DOHH2 (cell line): ENCODE measurements around the gene PHF20.

Experiments
- H3F3A ChIP-seq: fragments of 200-600 bp; sonication (generic), shearing (Covaris generic); 2 replicates; pipeline ENCODE4 v1.6.0; 2016; ENCODE audit warnings: antibody characterized with exemption, mild to moderate bottlenecking; ENCODE audit not compliant: control insufficient read depth, insufficient read depth
- H3K27ac ChIP-seq: fragments of 200-600 bp; sonication (generic); 2 replicates; pipeline ENCODE4 v1.5.1; 2014; ENCODE audit warnings: low read depth, mild to moderate bottlenecking, low read length, moderate library complexity
- H3K27me3 ChIP-seq: fragments of 200-600 bp; sonication (generic); 2 replicates; pipeline ENCODE4 v1.6.1; 2014; ENCODE audit warnings: mild to moderate bottlenecking, low read length, mixed read lengths; ENCODE audit not compliant: control insufficient read depth
- H3K36me3 ChIP-seq: fragments of 200-600 bp; sonication (generic); 2 replicates; pipeline ENCODE4 v1.6.1; 2014; ENCODE audit warnings: mild to moderate bottlenecking, low read length, moderate library complexity, mixed read lengths; ENCODE audit not compliant: control insufficient read depth
- H3K4me1 ChIP-seq: fragments of 200-600 bp; sonication (generic); 2 replicates; pipeline ENCODE4 v1.6.1; 2014; ENCODE audit warnings: mild to moderate bottlenecking, low read length, mixed read lengths; ENCODE audit not compliant: control insufficient read depth
- H3K4me2 ChIP-seq: fragments of 200-600 bp; sonication (generic); 2 replicates; pipeline ENCODE4 v1.6.0; 2014; ENCODE audit warnings: mild to moderate bottlenecking, low read length, moderate library complexity
- H3K4me3 ChIP-seq: fragments of 200-600 bp; sonication (generic); 2 replicates; pipeline ENCODE4 v1.5.1; 2014; ENCODE audit warnings: mild to moderate bottlenecking, low read length, mixed read lengths
- H3K79me2 ChIP-seq: fragments of 200-600 bp; sonication (generic); 2 replicates; pipeline ENCODE4 v1.6.1; 2014; ENCODE audit warnings: mild to moderate bottlenecking, low read length, mixed read lengths; ENCODE audit not compliant: control insufficient read depth
- H3K9me2 ChIP-seq: fragments of 200-600 bp; sonication (generic); replicated peaks from 2 replicates; pipeline ENCODE4 v1.6.1; 2014; ENCODE audit warnings: mild to moderate bottlenecking, low read length, mixed read lengths; ENCODE audit not compliant: control insufficient read depth
- H3K9me3 ChIP-seq: fragments of 200-600 bp; sonication (generic); 2 replicates; pipeline ENCODE4 v1.6.1; 2014; ENCODE audit warnings: antibody characterized with exemption, low read length, mixed read lengths; ENCODE audit not compliant: control insufficient read depth, insufficient read depth
- H4K20me1 ChIP-seq: fragments of 200-600 bp; sonication (generic); 2 replicates; pipeline ENCODE4 v1.6.0; 2014; ENCODE audit warnings: low read depth, mild to moderate bottlenecking, antibody characterized with exemption, low read length, moderate library complexity; ENCODE audit not compliant: control insufficient read depth, insufficient read depth
- EZH2phosphoT487 ChIP-seq: fragments of 200-600 bp; sonication (generic); IDR thresholded peaks from 2 replicates; pipeline ENCODE4 v1.6.1; 2017; ENCODE audit warnings: borderline replicate concordance, mild to moderate bottlenecking, antibody characterized with exemption, low read length, moderate library complexity, mixed read lengths
- TF ChIP-seq, protein P1 (sequence below): fragments of 200-600 bp; sonication (generic); IDR thresholded peaks from one replicate; pipeline ENCODE4 v1.5.1; 2014; ENCODE audit warnings: antibody characterized with exemption, mild to moderate bottlenecking, low read depth, low read length; ENCODE audit not compliant: poor library complexity, severe bottlenecking

The PHF20 gene

DNA sequence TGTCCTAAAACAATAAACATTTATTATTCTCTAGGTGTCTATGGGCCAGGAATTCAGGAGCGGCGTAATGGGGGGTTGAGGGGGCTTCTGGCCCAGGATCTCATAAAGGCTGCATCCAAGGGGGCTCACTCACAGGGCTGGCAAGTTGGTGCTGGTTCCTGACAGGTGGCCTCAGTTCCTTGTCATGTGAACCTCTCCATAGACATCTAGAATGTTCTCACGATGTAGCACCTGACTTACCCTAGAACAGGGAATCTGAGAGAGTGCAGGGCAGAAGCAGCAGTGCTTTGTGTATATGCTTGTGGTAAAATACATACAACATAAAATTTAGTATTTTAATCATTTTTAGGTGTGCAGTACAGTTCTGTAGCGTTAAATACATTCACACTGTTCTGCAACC is 57.1 kb downstream of the PHF20 start:
- no peak overlapping the region for H3K4me2 ChIP-seq
- no peak overlapping the region for H3K27ac ChIP-seq
- H3K79me2 ChIP-seq, result peaks cover 12% of the 10 kb centered on the region
- no peaks in the 10 kb centered on the region for H3K9me3 ChIP-seq
- H3K36me3 ChIP-seq, result peaks cover 4% of the 10 kb centered on the region; the same call in 1 of the 2 replicates
- H3K4me3 ChIP-seq, result no peak overlapping the region
- no peak for TF ChIP-seq EZH2phosphoT487
- TF ChIP-seq, protein P1, sequence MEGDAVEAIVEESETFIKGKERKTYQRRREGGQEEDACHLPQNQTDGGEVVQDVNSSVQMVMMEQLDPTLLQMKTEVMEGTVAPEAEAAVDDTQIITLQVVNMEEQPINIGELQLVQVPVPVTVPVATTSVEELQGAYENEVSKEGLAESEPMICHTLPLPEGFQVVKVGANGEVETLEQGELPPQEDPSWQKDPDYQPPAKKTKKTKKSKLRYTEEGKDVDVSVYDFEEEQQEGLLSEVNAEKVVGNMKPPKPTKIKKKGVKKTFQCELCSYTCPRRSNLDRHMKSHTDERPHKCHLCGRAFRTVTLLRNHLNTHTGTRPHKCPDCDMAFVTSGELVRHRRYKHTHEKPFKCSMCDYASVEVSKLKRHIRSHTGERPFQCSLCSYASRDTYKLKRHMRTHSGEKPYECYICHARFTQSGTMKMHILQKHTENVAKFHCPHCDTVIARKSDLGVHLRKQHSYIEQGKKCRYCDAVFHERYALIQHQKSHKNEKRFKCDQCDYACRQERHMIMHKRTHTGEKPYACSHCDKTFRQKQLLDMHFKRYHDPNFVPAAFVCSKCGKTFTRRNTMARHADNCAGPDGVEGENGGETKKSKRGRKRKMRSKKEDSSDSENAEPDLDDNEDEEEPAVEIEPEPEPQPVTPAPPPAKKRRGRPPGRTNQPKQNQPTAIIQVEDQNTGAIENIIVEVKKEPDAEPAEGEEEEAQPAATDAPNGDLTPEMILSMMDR, result no peak
- no peaks in the 10 kb centered on the region for H3F3A ChIP-seq
- no peaks in the 10 kb centered on the region for H3K4me1 ChIP-seq
- no peaks in the 10 kb centered on the region for H3K27me3 ChIP-seq
- no peaks in the 10 kb centered on the region for H3K9me2 ChIP-seq
- H4K20me1 ChIP-seq, result no peaks in the 10 kb centered on the region

DNA sequence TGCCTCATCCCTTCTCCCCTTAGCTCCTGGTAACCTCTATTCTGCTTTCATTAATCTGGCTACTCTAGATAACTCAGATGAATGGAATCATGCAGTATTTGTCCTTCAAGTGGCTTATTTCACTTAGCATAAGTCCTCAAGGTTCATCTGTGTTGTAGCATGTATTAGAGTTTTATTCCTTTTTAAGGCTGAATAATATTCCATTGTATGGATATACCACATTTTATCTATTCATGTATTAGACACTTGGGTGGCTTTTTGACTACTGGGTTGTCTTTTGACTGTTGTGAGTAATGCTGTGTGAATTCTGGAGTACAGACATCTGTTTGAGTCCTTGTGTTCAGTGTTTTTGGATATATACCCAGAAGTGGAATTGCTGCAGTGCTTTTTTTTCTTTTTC is 58.4 kb downstream of the PHF20 start:
- Histone ChIP-seq H4K20me1 (no peaks in the 10 kb centered on the region), H3K27ac (no peak overlapping the region), H3K4me2 (no peak overlapping the region), H3K9me3 (no peaks in the 10 kb centered on the region), H3F3A (no peaks in the 10 kb centered on the region), H3K4me3 (no peak overlapping the region), H3K9me2 (no peaks in the 10 kb centered on the region), H3K27me3 (no peaks in the 10 kb centered on the region), H3K36me3 (peaks cover 4% of the 10 kb centered on the region; the same call in 1 of the 2 replicates), H3K79me2 (peaks cover 12% of the 10 kb centered on the region), H3K4me1 (no peaks in the 10 kb centered on the region)
- TF ChIP-seq EZH2phosphoT487, result no peak
- TF ChIP-seq, protein P1, result no peak

DNA sequence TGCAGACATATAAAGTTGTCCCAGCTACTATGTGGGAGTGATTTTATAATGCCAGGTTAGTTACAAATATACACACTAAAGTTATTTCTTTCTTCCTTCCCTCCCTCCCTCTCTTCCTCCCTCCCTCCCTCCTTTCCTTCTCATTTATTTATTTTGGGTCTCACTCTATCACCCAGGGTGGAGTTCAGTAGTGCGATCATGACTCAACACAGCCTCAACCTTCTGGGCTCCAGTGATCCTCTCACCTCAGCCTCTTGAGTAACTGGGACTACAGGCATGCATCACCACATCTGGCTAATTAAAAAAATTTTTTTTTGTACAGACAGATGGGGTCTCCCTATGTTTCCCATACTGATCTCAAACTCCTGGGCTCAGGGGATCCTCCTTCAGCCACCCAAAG is 59.2 kb downstream of the PHF20 start:
- H4K20me1 ChIP-seq, result no peaks in the 10 kb centered on the region
- H3K36me3 ChIP-seq, result peaks cover 4% of the 10 kb centered on the region; the same call in 1 of the 2 replicates
- H3F3A ChIP-seq, result no peaks in the 10 kb centered on the region
- no peaks in the 10 kb centered on the region for H3K9me2 ChIP-seq
- no peaks in the 10 kb centered on the region for H3K9me3 ChIP-seq
- no peaks in the 10 kb centered on the region for H3K4me1 ChIP-seq
- H3K4me3 ChIP-seq, result no peak overlapping the region
- TF ChIP-seq, protein P1, result no peak
- no peak for TF ChIP-seq EZH2phosphoT487
- no peak overlapping the region for H3K27ac ChIP-seq
- no peak overlapping the region for H3K4me2 ChIP-seq
- H3K79me2 ChIP-seq, result peaks cover 12% of the 10 kb centered on the region
- H3K27me3 ChIP-seq, result no peaks in the 10 kb centered on the region

DNA sequence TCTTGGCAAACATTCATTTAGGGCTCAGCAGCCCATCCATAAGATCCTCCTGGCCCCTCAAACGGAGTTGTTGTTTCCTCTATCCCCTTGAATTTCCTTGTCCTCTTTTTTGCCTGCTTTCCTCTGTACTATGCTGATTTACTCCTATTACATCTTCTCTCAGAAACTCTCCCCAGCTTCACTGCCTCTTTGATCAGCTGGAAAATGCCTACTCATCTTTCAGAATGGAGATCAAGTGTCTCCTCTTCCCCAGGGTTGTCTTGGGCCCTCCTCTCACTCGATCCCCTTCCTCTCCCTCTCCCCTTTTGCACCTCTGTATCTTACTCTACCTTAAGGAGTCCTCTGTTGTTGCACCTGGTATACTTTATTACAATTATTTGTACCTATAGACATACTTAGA is 60.2 kb downstream of the PHF20 start:
- Histone ChIP-seq H3K27ac (no peak overlapping the region), H3K4me3 (no peak overlapping the region), H3K4me2 (no peak overlapping the region), H3K36me3 (peaks cover 4% of the 10 kb centered on the region; the same call in 1 of the 2 replicates), H3F3A (no peaks in the 10 kb centered on the region), H3K79me2 (peaks cover 12% of the 10 kb centered on the region), H3K27me3 (no peaks in the 10 kb centered on the region), H3K9me3 (no peaks in the 10 kb centered on the region), H3K9me2 (no peaks in the 10 kb centered on the region), H3K4me1 (no peaks in the 10 kb centered on the region), H4K20me1 (no peaks in the 10 kb centered on the region)
- no peak for TF ChIP-seq EZH2phosphoT487
- TF ChIP-seq, protein P1, result no peak
